ENCODE measurements around the gene KRT38.
A peak's percentile ranks its signal among the peaks of the same experiment; 100 is the strongest.

KRT38 gene

DNA sequence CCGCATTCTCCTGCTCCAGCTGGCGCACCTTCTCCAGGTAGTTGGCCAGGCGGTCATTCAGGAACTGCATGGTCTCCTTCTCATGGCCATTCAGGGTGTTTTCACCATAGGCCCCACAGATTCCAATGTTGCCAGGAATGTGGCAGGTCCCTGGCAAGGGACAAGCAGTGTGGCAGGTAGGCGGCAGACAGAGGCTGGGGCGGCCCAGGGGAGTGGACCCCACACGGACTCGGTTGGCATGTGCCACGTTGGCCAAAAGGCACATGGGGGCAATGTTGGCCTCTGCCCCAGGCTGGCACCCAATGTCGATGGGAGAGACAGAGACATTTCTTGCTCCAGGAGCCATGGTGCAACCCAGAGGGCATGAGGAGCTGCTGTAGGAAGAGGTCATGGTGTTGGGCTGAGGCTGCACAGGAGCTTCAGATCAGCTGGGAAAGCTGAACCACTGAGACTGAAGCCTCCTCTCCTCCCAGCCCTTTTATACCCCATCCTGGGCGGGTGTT, at the start of gene KRT38:
Gene KRT38 (minus strand): TSS at position 453 of the 503 bp plus-strand sequence. CDS start 62 bp downstream, at position 391.
- no peak for DNase-seq (ENCODE audit: low read depth)

DNA sequence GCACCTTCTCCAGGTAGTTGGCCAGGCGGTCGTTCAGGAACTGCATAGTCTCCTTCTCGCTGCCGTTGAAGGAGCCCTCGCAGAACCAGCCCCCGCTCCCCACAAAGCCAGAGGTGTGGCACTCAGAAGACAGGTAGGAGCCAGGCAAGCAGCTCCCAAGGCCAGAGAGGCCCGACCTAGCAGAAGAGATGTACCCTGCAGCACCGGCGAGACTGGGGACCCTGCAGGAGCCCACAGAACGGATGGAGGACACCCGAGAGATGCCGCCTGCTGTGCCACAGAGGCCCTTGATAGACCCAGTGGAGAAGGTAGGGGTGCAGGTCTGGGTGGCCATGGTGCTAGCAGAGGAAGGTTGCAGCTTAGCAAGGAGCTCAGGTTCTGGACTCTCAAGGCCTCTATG, 48.7 kb upstream of the KRT38 start, which contains the start of gene KRT36:
Gene KRT36 (minus strand): TSS at position 380 of the 400 bp plus-strand sequence. CDS start 46 bp downstream, at position 334.
- DNase-seq (ENCODE audit: low read depth) = no peak

DNA sequence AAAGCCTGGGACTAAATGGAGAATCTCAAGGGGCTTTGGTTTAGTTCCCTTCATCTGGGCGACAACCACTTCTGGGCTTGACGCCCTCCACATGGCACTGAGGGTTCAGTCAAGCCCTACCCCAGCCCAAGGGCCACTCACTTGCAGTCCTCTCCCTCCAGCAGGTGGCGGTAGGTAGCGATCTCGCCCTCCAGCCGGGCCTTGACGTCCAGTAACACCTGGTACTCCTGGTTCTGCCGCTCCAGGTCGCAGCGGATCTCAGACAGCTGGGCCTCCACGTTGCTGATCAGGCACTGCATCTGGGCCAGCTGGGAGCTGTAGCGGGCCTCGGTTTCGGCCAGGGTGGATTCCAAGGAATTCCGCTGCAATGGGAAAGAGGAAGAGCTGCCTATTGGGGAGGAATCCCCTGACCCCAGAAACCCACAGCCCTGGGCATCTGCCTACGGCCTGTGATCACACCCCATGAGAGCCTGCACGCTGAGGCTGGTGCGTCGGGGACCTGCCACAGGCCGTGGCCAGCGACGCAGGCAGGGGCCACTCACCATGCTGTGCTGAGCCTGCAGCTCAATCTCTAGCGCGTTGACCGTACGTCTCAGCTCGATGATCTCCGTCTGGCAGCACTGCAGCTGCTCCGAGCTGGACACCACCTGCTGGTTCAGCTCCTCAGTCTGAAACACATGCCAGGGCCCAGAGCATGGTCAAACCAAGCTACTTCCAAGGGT, 46.2 kb upstream of the KRT38 start:
- peak; percentile 13 for DNase-seq (ENCODE audit: low read depth)

DNA sequence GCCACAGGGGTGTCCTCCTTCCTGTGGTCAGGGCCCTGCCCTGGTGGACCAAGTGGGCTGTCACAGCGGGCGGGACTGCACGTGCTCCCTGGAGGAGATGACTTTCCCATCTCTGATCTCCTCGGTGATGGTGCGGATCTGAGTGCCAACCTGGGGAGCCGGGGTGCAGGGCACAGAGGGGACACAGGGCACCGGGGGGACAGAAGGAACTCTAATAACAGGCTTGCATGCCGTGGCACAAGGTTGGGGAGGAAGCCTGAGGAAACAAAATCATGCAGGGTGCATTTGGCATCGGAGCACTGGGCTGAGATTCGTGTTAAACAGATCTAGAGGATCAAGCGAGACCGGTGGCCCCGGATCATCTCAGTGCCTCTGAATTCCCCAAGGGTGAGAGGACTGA, 45.5 kb upstream of the KRT38 start:
- no peak for DNase-seq (ENCODE audit: low read depth)

DNA sequence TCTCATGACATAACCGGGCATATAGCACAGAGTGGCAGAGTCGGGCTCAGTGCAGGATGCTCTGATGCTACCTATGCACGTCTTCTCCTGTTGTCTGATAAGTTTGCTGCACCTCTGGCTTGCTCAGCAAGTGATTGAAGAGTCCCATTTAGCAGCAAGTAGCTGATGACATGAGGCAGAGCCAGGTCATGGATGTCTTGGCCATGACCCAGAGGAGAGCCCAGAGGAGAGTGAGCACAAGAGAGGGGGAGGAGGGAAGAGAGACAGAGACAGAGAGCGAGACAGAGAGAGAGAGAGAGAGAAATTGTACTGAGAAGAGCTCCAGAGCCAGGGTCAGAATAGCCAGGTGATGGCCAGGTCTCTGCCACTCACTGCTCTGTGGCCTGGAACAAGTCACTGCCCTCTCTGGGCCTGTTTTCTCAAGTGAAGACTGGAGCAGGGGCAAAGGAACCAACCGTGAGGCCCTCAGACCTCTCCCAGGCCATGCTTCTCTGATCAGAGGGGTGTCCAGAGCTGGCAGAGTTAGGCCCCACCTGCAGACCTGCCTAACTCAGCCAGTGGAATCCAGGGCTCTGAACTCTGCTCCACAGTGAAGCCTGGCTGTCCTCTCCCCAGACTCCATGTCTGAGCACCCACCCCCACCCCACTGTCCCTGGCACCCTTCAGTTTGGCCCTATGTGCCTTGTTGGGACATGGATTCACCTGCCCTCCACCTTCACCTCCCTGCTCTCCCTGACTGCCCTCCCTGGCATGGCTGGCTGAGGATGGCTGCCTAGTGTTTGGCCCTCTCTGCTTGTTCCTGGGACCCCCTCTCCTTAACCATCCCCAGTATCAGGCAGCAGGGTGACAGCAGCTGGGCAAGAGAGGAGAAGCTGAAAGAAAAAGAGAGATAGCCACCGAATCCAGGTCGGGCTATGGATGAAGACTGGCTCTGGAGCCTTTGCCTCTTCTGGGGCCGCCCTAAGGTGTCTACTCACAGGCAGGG, 44.4 kb upstream of the KRT38 start:
- DNase-seq (ENCODE audit: low read depth) = no peak

DNA sequence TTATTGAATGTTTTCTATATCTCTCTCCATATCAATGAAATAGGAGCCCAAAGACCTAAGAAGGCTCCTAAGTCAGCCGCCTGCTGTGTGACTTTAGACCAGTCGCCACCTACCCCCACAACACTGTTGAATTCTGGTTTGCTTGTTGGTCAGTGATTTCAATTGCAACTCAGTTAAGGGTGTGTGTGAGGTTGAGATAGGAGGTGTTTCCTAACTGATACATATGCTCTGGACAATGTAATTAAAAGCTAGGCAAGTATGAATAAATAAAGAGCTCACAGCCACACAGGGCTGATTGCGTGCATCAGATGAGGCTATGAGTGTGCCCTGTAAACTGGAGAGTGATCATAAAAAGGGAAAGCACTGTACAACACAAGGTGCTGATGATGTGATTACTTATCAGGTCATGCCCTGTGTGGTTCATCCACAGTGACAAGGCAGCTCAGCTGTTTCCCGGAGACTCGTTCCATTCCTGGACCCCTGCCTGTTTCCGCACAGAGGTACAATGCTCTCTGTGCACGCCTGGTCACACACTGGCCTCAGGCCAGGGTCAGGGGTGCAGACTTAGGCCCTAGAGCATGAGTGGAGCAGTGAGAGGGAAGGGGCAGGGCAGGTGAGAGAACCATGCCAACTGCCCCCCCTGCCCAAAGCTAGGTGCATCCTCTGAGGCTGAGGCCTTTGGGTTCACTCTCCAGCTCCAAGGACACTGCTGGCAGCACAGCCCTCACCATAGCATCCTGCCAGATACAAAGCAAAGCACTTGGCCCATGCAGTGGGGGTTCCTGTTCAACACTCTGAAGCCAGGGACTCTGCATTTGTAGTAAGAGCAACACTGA, 43.4 kb upstream of the KRT38 start:
- DNase-seq (ENCODE audit: low read depth) = no peak

DNA sequence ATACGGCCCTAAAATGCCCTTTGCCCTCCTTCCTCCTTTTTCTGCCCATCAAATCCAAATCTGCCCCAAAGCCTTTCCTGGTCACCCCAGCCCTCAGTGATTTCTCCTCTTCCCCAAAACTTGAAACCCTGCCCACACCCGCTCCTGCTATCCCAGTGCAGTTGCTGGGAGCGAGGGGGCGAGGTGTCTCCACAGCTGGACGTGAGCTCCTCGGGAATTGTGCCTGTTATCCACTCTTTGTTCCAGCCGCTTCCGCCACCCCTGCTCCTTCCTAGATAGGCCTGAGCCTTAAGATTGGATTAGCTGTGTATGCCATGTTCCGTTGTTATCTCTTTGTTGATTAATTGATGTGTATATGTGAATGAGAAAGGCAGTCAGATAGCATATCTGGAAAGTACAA, 42.7 kb upstream of the KRT38 start:
- DNase-seq (ENCODE audit: low read depth) = no peak

DNA sequence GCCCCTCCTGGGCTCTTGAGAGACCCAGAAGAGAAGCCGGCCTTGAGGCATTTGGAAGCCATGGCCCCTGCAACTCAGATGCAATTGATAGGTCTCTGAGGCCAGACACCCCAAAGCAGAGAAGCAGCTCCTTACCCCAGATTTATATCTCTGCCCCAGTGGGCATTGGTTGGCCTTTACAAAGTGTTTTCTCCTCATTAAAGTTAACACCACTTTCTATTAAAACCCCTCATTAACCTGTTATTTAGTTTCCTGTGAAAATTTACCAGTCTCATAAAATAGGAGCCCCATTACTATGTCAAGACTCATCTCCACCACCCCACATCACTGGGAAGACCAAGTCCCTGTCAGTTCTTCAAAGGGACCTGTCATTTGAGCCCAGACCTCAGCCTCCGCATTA, 40.3 kb upstream of the KRT38 start, which contains the start of gene KRT35:
Gene KRT35 (minus strand): TSS at position 116 of the 400 bp plus-strand sequence. CDS start 54 bp downstream, at position 62.
- DNase-seq (ENCODE audit: low read depth) = no peak

DNA sequence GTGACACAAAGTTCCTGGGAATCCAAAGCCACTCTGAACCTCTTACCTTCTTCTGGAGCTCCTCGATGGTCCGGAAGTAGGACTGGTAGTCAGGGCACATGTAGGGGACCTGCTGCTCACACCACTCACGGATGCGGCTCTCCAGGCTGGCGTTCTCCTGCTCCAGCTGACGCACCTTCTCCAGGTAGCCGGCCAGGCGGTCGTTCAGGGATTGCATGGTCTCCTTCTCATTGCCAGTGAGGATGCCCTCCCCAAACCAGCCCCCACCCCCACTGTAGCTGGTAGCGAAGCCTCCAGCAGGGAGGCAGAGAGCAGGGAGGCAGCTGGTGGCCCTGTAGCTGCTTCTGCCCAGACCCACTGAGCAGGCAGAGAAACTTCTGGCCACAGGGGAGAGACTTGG, 39.8 kb upstream of the KRT38 start:
- DNase-seq (ENCODE audit: low read depth) = no peak

DNA sequence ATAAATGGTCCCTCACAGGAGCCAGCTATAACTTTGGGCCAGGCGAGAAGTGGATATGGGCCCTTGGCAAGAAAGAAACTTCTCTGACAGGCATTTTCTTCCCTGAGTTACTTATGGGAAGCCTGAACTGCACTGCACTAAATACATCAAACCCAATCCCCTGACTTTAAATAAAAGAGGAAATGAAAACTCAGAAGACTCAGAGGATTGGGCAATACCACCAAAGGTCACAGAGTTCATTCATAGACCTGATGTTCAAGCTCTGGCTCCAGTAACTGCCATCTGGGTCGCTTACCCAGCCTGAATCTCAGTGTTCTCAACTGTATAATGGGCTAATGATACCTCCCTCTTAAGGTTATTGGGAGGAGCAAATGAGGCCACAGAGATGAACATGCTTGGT, 39.4 kb upstream of the KRT38 start:
- no peak for DNase-seq (ENCODE audit: low read depth)

DNA sequence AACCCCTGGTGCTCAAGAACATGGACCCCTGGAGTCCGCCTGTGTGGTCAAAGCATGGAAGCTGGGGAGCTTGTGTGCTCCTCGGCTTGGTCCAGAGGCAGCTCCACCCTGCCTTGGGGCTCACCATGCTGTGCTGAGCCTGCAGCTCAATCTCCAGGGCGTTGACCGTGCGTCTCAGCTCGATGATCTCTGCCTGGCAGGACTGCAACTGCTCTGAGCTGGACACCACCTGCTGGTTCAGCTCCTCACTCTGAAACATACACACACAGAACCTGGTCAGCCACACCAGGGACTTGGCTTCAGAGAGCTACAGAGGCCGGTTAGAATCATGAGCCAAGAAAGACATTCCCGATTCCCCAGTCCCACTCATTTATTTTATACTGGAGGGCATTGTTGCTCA, 37.5 kb upstream of the KRT38 start:
- no peak for DNase-seq (ENCODE audit: low read depth)

DNA sequence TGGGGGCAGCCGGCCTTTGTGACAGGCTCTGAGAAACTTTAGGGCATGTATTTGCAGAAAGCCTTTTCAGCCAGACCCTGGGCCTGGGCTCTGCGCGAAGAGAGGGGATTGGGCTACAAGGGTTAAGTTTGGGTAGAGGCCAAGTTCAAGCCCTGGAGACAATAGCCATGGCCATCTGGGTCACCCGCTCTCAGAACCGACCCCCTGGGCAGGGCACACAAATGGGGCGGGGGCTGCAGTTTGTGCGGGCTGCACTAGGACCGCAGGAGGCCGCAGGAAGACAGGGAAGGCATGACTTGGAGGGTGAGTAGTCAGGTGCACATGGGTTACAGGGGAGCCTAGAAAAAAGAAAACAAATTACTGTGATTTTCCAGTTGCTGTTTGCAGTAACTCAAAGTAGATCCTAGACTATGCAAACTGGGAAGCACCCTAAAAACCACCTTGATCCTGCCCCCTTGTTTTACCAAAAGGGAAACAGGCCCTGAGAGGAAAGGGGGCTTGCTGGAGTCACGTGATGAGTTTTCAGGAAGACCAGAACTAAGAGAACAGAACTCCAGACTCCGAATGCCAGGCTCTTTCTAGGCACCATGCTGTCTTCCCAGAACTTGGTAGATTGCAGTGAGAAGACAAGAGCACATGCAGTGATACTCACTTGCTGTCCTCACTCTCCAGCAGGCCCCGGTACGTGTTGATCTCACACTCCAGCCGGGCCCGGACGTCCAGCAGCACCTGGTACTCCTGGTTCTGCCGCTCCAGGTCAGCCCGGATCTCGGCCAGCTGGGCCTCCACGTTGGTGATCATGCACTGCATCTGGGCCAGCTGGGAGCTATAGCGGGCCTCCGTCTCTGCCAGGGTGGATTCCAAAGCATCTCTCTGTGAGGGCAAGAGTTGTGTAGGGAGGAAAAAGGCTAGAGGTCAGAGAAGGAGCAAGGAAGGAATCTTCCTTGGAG, 36.4 kb upstream of the KRT38 start:
- DNase-seq (ENCODE audit: low read depth) = no peak

DNA sequence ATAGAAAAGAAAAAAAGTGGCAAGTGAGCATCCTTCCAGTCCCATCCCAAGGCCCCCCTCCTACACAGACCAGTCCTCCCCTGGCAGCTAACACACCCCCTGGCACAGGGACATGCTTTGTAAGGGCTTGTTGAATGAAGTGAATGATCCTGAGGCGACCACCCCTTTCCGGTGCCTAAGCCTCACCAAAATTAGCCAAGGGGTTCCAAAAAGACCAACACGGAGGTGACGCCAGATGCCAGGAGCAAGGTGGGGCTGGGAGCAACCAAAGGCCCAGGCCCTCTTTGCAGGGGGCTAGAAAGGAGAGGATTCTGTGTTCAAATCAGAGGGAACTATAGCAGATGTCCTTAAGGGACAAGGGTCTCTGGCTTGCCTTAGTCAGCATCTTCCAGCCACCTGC, 34.6 kb upstream of the KRT38 start:
- no peak for DNase-seq (ENCODE audit: low read depth)

DNA sequence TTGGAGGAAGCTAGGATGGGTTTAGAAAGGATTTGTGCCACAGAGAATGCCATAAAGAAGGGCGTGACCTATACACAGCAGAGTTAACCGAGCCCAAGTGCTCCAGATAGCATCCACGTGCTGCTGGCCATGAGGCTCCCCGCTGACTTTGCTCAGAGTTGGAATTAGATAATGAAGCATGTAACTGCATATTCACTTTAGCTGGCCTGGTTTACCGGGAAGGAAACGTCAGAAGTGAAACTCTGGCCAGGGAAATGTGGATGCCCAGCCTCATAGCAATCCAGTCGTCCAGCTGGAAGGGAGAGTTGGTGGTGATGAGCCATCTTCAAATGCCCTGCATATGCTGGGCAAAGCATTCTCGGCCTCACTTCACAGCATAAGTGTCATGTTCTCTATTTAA, 34.1 kb upstream of the KRT38 start:
- no peak for DNase-seq (ENCODE audit: low read depth)

DNA sequence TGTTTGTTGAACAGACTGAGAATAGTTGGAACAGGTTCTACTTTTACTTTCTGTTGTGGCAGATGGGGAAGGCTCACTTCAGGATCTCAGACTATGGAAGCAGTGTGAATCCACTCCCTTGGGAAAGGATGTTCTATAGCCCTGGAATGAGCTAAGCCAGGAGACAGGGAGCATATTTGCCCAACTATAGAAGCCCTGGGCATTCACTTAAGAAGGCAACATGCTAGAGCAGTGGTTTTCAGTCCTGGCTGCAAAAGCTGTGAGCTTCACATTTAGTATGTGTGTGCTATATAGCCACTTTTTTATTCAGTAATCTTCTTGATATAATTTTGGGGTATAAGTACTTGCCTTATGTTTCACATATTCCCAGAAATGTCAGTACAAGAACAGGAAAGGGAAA, 27.6 kb upstream of the KRT38 start:
- DNase-seq (ENCODE audit: low read depth) = no peak

DNA sequence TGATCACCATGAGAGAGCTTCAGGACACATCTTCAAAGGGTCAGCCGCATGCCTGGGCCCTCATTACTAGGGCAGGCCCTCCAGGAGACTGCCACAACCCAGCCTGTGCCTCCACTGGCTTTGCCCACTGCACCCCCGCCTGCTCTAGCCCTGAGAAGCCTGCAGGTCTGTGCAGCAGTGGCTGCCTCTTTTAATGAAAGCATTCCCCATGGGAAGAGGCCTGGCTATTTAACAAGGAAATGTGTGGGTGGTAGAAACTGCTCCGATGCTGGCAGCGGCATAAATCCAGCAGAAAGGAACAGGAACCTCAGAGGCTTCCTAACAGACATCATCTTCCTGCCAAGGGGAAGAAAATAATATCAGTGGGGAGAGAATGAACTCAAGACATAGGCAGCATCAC, 26.8 kb upstream of the KRT38 start:
- DNase-seq (ENCODE audit: low read depth) = no peak

DNA sequence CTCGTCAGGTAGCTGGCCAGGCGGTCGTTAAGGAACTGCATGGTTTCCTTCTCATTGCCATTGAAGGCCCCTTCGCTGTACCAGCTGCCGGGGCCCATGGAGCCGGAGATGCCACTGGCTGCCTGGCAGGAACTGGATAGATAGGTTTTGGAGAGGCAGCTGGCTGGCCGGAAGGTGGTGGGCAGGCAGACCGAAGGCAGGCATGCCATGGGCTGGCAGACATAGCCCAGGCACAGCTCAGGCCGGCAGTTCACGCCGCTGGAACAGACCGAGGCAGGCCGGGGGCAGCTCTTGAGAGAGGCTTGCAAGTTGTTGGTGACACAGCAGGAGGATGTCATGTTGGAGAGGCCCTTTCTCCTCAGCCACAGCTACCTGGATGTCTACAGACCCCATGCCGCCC, 26.2 kb upstream of the KRT38 start, which contains the start of gene KRT32:
Gene KRT32 (minus strand): TSS at position 399 of the 400 bp plus-strand sequence. CDS start 61 bp downstream, at position 338.
- no peak for DNase-seq (ENCODE audit: low read depth)

DNA sequence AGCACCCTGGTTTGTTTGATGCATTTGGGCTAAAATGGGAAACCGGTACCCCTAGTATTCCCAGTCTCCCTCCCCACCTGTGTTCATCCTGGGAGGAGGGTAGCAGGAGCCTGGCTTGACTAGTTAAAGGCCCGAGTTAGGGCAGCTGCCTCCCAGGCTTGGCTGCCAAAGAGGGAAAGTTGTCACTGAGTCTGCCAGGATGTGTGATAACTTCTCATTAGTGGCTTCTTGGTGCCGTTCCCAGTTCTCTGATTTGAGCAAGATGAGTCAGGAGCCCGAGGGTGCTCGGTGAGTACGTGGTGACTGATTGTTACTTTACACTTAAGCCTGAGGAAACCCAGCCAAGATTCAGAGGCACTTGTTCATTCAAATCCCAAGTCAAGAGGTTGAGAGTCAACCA, 23.9 kb upstream of the KRT38 start:
- DNase-seq (ENCODE audit: low read depth) = no peak

DNA sequence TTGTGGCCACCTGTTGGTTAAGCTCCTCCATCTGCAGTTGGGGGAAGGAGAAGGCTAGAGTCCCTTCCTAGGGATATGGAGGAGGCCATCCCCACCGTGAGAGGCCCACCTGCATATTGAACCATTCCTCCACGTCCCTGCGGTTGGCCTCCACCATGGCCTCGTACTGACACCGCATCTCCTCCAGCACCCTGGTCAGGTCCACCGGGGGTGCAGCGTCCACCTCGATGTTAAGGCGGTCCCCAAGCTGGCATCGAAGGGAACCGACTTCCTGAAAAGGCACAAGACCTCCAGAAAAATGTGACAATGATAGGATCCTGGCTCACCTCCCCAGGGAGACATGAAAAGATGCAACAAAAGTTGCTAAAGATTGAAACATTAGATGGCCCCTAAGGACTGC, 23.4 kb upstream of the KRT38 start:
- no peak for DNase-seq (ENCODE audit: low read depth)

DNA sequence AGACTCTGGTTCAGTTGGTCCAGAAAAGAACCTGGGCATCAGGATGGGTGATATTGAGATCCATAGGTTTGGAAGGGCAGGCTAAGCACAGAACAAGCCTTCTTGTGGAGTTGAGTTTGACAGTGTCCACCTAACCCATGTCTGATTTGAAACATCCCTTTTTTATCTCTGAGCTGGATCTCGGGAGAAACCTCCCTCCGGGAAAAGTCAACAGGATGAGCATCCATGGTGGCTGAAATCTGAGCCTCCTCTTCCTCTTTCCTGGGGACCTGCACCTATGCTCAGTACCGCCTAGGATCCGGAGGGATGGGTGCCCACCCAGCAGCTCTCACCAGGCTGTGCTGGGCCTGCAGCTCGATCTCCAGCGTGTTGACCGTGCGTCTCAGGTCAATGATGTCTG, 23.0 kb upstream of the KRT38 start:
- DNase-seq (ENCODE audit: low read depth) = no peak

DNA sequence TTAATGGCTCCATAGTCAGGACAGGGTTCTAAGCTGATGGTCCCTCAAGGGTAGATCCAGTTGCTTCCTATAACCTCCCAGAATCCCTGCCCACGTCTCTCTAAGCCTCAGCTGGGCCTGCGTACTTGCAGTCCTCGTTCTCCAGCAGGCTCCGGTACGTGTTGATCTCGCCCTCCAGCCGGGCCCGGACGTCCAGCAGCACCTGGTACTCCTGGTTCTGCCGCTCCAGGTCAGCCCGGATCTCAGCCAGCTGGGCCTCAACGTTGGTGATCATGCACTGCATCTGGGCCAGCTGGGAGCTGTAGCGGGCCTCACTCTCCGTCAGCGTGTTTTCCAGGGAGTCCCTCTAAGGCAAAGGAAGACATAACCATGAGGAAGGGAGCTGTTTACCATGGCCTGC, 21.9 kb upstream of the KRT38 start:
- no peak for DNase-seq (ENCODE audit: low read depth)

Data from stimulated activated CD4-positive, alpha-beta T cell treated with anti-CD3 and anti-CD28 coated beads, Interleukin-2, amount 100 ng/mL, for 4 hours (primary cell).